HG03135 (cell line): Measurements from ENCODE around the gene OXT.
A peak's percentile ranks its signal among the peaks of the same experiment; 100 is the strongest.
"Not testable (repeated sequence)": the region's sequence is repeated elsewhere in the genome, so short reads cannot be mapped to it uniquely, and the experiment has no call there.

Experiments used
- ATAC-seq: cut with Tn5 transposase; IDR thresholded peaks from one replicate; pipeline ENCODE4 v1.9.1; 2021; ENCODE audit warnings: mild to moderate bottlenecking, moderate library complexity; ENCODE audit not compliant: unreplicated experiment

OXT gene

DNA sequence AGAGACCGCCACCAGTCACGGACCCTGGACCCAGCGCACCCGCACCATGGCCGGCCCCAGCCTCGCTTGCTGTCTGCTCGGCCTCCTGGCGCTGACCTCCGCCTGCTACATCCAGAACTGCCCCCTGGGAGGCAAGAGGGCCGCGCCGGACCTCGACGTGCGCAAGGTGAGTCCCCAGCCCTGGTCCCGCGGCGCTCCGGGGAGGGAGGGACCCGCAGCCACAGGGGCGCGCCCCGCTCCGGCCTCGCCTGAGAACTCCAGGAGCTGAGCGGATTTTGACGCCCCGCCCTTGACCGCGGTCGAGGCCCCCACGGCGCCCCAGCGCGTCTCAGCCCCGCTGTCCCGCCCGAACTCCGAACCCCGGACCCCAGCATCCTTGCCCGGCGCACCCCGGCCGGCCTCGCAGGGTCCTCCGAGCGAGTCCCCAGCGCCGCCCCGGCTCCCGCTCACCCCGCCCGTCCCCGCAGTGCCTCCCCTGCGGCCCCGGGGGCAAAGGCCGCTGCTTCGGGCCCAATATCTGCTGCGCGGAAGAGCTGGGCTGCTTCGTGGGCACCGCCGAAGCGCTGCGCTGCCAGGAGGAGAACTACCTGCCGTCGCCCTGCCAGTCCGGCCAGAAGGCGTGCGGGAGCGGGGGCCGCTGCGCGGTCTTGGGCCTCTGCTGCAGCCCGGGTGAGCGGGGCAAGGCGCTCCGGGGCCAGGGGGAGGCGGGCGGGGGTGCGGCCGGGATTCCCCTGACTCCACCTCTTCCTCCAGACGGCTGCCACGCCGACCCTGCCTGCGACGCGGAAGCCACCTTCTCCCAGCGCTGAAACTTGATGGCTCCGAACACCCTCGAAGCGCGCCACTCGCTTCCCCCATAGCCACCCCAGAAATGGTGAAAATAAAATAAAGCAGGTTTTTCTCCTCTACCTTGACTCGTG, at the start of gene OXT:
TSS of gene OXT (plus strand) at position 11 of the 920 bp plus-strand sequence. CDS start at position 47, 36 bp downstream.
- ATAC-seq, result no peak

DNA sequence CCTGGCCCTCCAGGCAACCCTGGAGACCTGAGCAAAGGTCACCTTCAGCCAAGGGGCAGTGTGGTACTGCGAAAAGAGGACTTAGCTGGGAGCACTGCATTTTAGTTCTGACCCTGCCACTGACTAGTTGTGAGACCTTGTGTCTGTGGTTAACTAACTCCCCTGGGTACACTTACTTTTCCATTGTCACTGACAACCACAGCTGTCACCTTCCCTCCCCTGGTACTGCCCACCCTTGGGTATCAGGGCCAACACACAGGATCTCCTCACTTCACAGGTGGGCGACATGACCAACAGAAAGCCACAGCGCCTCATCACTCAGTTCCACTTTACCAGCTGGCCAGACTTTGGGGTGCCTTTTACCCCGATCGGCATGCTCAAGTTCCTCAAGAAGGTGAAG, 49.6 kb upstream of the OXT start:
- ATAC-seq, result no peak

DNA sequence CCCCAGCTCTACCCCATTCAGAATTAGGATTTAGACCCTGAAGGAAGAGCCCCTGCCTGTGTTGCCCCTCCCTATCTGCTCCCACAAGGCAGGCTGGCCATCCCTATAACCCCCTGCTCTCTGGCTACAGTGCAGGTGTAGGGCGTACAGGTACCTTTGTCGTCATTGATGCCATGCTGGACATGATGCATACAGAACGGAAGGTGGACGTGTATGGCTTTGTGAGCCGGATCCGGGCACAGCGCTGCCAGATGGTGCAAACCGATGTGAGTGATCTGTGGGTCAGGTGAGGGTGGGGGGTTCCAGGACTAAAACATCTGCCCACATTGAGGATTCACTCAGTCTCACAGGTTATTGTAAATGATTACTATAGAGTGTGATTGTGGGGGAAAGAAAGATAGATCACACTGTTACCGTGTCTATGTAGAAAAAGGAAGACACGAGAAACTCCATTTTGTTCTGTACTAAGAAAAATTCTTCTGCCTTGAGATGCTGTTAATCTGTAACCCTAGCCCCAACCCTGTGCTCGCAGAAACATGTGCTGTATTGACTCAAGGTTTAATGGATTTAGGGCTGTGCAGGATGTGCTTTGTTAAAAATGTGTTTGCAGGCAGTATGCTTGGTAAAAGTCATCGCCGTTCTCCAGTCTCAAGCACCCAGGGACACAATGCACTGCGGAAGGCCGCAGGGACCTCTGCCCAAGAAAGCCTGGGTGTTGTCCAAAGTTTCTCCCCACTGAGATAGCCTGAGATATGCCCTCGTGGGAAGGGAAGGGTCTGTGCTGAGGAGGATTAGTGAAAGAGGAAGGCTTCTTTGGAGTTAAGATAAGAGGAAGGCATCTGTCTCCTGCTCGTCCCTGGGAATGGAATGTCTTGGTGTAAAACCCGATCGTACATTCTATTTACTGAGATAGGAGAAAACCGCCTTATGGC, 48.6 kb upstream of the OXT start:
- ATAC-seq, result not testable (repeated sequence)

DNA sequence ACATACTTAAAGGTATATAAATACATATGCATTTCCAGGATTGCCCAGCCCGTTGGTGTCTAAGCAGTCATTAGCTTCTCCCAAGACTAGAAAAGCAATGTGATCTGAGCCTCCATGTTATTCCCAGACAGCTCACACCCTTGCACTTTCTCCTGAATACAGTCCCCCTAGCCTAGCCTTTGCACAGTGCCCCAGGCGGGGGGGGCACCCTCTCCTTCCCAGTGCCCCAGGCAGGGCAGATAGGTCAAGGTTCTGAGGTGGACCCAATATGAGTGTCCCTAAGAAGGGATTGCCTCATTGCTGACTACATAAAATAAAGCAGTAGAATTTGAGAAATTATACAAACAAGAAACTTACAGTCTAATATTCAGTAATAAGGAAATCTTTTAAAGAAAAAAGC, 43.4 kb upstream of the OXT start:
- no peak for ATAC-seq

DNA sequence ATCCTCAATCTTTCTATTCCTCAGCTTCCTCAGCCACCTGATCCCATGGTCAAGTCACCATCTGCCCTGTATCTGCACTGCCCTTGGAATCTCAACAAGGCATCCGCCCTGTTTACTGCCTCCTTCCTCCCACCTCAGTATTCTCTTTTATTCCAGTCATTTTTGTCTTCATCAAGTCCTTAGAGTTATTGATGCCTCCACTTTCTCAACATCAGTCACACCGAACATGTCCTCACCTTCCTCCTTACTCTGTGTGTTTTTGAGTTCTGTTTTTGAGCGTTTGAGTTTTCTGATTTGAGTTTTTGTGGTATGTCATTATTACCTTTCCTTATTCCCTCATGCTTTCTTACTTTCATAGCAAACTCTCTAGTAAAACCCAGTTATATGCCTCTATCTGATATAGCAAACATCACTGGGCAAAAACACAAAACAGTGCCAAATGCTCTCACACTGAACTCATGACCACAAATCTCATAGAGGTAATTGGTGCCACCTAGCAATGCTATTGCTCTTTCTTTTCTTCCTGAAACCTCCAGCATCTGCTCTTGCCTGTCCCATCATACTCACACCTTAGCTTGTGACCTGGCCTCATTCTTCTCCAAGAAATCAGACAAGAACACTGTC, 39.8 kb upstream of the OXT start:
- ATAC-seq, result no peak

DNA sequence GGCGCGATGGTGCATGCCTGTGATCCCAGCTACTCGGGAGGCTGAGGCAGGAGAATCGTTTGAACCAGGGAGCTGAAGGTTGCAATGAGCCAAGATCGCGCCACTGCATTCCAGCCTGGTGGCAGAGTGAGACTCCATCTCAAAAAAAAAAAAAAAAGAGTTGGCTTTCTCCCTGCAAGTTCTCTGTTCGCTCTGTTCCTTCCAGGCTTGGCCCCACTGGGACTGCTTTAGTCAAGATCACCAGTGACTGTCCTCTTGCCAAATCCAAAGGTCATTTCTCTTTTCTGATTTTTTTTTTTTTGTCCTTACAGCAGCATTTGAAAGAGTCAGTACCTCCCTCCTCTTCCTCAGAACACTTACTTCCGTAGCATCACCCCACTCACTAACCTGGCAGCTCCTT, 38.8 kb upstream of the OXT start:
- no peak for ATAC-seq

DNA sequence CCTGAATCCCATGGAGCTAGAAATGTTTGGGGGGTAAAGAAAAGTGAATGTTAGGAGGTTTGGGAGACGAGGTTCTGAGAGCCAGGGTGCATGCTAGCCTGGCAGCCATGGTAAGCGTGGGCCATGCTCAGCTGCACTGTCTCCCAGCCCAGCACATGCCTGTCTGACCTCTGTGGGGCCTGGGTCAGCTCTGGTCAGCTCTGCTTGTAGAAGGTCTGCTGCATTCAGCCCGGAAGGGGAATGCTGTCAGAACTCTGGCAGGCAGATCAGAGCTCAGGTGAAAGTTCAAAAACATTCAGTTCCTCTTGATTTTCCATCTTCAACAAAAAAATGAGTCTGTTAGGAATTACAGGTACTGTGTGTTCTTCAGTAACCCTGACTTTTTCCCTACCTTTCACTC, 33.8 kb upstream of the OXT start:
- no peak for ATAC-seq

DNA sequence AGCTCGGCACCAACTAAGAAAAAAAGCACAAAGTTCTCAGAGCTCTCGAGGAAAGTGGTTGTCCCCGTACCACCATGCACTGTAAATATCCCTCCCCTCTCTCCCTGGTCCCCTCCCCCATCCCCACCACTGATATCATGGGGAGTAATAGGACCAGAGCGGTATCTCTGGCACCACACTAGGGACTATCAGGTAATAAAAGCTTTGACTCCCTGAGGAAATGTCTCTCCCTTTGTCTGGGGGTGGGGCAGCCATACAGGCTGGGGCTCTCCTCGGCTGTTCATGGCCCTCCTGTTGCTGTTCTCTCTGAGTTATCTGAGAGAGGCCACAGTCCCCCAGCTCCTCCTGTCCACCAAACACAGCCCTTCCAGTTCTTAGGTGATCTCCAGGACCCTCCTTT, 33.0 kb upstream of the OXT start:
- no peak for ATAC-seq

DNA sequence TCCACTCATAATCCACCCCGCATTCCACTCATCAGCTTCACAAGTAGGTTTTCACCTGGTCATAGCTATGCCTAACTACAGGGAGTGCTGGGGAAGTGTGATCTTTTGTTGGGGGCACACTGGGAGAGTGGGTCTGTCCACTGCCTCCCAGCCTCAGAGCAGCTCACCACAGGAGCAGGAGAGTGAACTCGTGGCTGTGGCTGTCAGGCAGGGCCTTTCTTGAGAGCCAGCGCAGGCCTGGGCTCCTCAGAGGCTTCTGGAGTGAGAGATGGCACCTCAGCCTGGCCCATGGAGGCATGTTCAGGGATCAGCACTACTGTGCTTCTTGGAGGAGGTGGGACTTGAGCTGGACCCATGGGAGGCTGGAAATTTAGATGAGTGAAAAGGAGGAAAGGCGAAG, 32.0 kb upstream of the OXT start:
- ATAC-seq, result no peak

DNA sequence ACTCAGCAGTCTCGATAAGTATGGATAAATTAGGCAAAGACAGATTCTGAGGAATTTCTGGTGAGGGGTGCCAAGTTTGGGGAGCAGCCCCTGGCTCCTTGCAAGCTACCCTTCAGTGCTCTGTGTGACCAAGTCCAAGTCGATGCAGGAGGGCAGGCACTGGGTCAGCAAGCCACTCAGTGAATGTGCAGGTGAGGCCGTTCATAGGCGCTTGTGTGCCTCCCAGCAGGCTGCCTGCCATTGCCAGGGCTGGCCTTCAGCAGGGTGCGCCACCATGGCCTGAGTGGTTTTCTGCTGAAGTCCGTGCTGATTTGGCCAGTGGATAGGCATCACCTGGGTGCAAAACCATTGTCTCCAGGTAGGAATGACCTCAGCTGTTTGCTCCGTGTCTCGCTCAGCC, 31.3 kb upstream of the OXT start:
- no peak for ATAC-seq

DNA sequence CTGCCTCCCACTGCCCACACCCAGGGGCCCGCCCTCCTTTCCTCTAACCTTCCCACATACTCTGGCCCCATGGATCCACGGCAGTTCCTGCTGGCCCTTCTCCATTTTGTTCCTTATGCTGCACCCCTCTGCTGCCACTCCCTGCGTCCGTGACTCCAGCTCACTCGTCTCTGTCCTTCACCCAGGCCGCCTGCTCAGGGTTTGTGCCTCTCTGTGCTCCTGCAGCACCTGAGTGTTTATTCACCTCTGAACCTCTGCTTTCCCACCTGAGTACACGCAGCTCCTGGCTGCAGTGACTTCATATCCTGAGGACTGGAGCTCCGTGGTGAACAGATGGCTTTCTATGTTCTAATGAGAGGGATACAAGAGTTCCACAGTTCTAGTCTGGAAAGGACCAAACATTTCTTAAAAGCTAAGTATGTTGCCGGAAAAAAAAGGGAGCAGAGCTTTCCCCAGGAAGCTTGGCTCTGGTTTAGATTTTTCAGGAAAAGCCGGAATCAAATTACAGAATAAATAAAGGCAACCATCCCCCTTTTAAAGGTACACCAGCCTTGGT, 29.5 kb upstream of the OXT start:
- no peak for ATAC-seq

DNA sequence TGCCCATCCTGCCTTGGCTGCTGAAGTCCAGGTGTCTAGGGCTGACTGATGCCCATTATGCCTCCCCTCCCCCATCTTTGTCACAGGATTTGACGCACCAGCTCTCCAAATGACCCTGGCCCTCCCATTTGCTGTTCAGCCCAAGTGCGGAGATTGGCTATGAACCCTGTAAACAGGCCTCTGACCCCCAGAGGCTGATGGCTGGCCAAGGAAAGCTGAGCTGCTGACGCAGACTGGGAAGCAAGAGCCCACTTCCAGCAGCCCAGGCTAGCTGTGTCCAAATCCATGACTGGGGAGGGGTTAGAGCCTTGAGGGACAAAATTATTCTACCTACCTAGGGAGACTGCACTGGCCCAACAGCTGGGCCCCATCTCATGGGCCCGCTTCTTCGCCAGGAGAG, 28.8 kb upstream of the OXT start:
- ATAC-seq, result no peak

DNA sequence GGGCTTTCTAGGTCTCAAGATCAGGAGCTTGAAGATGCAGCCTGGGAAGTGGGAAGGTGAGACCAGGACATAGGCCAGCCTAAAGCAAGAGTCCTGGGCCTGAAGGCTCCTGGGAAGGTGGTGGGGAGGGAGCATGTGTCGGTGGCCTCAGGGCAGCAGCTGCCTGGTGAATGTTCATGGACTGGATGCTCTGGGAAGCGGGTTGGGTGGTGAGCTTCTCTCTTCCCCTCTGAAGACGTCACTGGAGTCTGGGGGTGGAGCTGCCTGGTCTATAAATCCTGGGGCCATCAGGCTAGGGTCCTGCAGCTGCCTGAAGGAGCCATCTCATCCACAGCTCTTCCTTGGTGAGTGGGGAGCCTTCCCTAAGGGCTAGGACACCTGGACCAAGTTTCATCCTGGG, 28.1 kb upstream of the OXT start, which contains the start of gene GNRH2:
TSS of gene GNRH2 (plus strand) at position 301 of the 400 bp plus-strand sequence. CDS start 793 bp downstream, outside the sequence.
- no peak for ATAC-seq

DNA sequence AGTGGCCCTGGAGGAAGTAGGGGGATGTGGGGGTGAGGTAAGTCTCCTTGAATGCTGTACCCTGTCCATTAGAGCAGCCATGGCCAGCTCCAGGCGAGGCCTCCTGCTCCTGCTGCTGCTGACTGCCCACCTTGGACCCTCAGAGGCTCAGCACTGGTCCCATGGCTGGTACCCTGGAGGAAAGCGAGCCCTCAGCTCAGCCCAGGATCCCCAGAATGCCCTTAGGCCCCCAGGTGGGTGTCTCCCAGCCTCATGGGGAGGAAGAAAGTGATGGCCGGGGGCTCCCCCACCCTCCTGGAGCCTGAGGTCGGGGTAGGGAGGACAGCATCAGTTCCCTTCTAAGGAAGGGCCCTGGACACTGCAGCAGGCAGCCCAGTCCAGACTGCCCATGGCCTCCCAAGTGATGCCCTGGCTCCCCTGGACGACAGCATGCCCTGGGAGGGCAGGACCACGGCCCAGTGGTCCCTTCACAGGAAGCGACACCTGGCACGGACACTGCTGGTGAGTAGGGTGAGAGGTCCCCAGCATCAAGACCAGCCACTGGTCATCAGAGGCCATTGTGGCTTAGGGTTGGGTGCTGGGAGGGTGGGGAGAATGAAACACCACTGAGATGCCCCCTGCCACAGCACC, 27.0 kb upstream of the OXT start:
- ATAC-seq, result no peak

DNA sequence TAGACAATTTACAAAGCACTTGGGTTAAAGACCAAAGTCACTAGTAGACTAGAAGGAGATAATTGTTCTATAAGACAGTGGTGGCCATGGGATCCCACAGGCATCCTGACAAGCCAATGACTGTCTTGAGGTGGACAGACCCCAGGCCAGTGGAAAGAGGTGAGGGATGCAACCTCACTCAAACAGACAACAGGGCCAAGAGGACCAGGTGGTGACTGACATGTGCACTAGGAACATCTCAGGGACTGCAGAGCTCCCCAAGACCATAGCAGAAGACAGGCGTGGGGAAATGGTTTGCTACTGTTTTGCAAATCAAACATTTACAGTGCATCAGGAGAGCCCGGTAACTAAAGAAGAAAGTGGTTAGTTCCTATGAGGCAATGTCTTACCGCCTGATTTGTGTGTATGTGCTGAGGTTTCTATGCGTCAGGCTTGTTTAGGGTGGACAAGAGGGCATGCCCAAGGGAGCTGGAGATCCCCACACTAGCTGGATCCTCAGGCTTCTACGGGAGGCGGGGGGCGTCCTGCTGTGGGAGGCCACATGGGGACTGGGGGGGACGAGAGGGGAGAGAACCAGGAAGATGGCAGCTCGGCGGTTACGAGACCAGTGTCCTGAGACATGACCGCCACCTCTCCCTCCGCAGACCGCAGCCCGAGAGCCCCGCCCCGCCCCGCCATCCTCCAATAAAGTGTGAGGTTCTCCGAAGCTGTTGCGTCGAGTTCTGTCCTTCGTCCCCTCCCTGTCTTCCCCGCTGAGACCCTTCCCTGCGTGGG, 26.2 kb upstream of the OXT start:
- ATAC-seq, result peak; percentile 41

DNA sequence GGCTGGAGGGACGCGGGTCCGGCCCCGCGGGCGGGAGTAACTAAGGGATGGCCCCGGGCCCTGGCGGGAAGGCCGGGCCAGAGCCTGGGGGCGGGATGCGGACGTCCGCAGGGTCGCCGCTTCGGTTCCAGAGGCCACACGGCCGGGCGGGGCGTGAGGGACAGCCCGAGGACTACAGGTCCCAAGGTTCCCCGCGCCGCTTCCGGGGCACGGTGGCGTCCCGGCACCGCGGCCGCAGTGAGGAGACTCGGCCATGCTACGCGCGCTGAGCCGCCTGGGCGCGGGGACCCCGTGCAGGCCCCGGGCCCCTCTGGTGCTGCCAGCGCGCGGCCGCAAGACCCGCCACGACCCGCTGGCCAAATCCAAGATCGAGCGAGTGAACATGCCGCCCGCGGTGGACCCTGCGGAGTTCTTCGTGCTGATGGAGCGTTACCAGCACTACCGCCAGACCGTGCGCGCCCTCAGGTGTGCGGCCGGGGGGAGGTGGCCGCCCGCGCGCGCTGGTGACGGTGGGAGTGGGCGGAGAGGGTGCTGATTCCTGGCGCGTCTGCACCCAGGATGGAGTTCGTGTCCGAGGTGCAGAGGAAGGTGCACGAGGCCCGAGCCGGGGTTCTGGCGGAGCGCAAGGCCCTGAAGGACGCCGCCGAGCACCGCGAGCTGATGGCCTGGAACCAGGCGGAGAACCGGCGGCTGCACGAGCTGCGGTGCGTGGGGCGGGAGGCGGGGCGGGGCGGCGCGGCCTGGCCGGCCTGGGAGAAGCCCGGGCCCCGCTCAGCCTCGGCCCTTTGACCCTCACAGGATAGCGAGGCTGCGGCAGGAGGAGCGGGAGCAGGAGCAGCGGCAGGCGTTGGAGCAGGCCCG, 25.4 kb upstream of the OXT start, which contains the start of gene MRPS26:
TSS of gene MRPS26 (plus strand) at position 237 of the 861 bp plus-strand sequence. CDS start at position 254, 17 bp downstream.
- ATAC-seq, result peak; percentile 87

DNA sequence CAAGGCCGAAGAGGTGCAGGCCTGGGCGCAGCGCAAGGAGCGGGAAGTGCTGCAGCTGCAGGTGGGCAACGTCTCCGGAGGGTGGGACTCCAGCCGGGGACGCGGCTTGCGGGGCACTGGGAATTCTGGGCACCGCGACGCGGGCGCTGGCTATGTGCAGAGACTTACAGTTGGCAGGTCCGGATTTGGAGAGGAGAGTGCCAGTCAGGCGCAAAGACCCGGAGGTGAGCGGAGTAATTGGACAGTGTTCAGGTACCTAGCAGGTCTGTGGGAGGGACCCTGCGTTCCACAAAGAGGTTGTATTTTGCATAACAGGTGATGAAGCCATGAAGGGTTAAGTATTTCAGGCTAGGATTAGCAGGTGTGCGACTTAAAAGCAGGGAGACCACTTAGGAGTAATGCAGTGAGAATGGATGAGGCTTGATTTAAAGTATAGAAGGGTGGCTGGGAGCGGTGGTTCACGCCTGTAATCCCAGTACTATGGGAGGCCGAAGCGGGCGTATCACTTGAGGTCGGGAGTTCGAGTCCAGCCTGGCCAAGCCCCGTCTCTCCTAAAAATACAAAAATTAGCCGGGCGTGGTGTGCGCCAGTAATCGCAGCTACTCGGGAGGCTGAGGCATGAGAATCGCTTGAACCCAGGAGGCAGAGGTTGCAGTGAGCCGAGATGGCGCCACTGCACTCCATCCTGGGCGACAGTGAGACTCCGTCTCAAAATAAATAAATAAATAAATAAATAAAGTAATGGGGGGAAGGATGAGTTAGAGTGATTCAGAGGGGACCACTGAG, 24.6 kb upstream of the OXT start:
- no peak for ATAC-seq
